A549 (cell line): ENCODE results near the gene ELF2.

ENCODE experiments used
- CEBPB ChIP-seq, 2 experiments: fragments of >200 bp in 1 of 2; sonication (Bioruptor Twin) in 1 of 2; formaldehyde crosslinking in 1 of 2; IDR thresholded peaks; 2 replicates each; pipeline ENCODE4 v1.6.1; 2012 to 2016
- CHD4 ChIP-seq: fragments of 200-600 bp; sonication (generic); IDR thresholded peaks from 2 replicates; pipeline ENCODE4 v1.6.1; 2016; ENCODE audit warnings: antibody characterized with exemption, mild to moderate bottlenecking, borderline replicate concordance
- CTCF ChIP-seq: fragments of >200 bp; sonication (Bioruptor Twin); formaldehyde crosslinking; IDR thresholded peaks from 3 replicates; pipeline ENCODE4 v1.5.1; 2016
- EP300 ChIP-seq, 2 experiments: fragments of >200 bp; sonication (Bioruptor Twin); formaldehyde crosslinking; IDR thresholded peaks; 2 replicates in 1 of 2; 3 replicates in 1 of 2; pipeline ENCODE4 v1.6.1; 2016 to 2017
- ESRRA ChIP-seq: fragments of 150-350 bp; IDR thresholded peaks from 2 replicates; pipeline ENCODE4 v1.6.1; 2014; ENCODE audit warnings: mild to moderate bottlenecking, low read length, borderline replicate concordance
- GATA3 ChIP-seq: IDR thresholded peaks from 2 replicates; pipeline ENCODE4 v1.6.1; 2012; ENCODE audit warnings: borderline replicate concordance
- HDAC2 ChIP-seq: fragments of 200-600 bp; sonication (generic); IDR thresholded peaks from 2 replicates; pipeline ENCODE4 v1.6.1; 2016
- JUNB ChIP-seq: fragments of >200 bp; sonication (Bioruptor Twin); formaldehyde crosslinking; IDR thresholded peaks from 2 replicates; pipeline ENCODE4 v1.6.1; 2016
- MAX ChIP-seq: IDR thresholded peaks from 2 replicates; pipeline ENCODE4 v1.6.1; 2012
- MYC ChIP-seq: IDR thresholded peaks from 2 replicates; pipeline ENCODE4 v1.6.1; 2012; ENCODE audit warnings: mild to moderate bottlenecking, inconsistent platforms, low read length, improper control_type of control experiment, borderline replicate concordance
- NPAS2 ChIP-seq: fragments of 250-450 bp; sonication (Bioruptor Pico); IDR thresholded peaks from 2 replicates; pipeline ENCODE4 v1.8.0; 2022; ENCODE audit warnings: mild to moderate bottlenecking, moderate library complexity, borderline replicate concordance
- POLR2A ChIP-seq: IDR thresholded peaks from 2 replicates; pipeline ENCODE4 v1.6.1; 2012; ENCODE audit warnings: mild to moderate bottlenecking, low read length
- RCOR1 ChIP-seq: fragments of 150-350 bp; IDR thresholded peaks from 2 replicates; pipeline ENCODE4 v1.6.1; 2014; ENCODE audit warnings: antibody characterized with exemption, low read length, low read depth

GRCh38 chr4:139042981-139043460 is 134.0 kb downstream of the ELF2 start:
- no peak for TF ChIP-seq CTCF
- no peak for TF ChIP-seq HDAC2
- no peak for TF ChIP-seq CEBPB (IDR thresholded peaks at IDR 0.05)
- TF ChIP-seq EP300 (IDR thresholded peaks at IDR 0.05): no peak
- TF ChIP-seq CHD4: no peak
- no peak for TF ChIP-seq GATA3
- no peak for TF ChIP-seq ESRRA
- TF ChIP-seq JUNB: no peak
- TF ChIP-seq POLR2A: no peak
- TF ChIP-seq RCOR1: no peak
- TF ChIP-seq MAX: no peak
- TF ChIP-seq NPAS2 (CRISPR knock-in tag): no peak
- no peak for TF ChIP-seq MYC
